HFFc6 (cell line): ENCODE results near the gene PDE5A. TPM values are rescaled to one million over a fixed set of nuclear protein-coding genes. Genes with fewer than 3 reads are reported as not detected.

ENCODE experiments used
- DNase-seq: peaks from one replicate; pipeline ENCODE4 v3.0.0-alpha.2; 2018
- H3K27ac Mint-ChIP-seq: 2 replicates; pipeline ENCODE4 v1.8.0; 2020; ENCODE audit warnings: mild to moderate bottlenecking, mixed read lengths
- H3K27me3 Mint-ChIP-seq: 2 replicates; pipeline ENCODE4 v1.8.0; 2021; ENCODE audit warnings: mild to moderate bottlenecking, moderate library complexity, mixed read lengths; ENCODE audit not compliant: insufficient read depth
- H3K36me3 Mint-ChIP-seq: 2 replicates; pipeline ENCODE4 v1.8.0; 2021; ENCODE audit warnings: low read depth, mixed read lengths
- H3K4me1 Mint-ChIP-seq: 2 replicates; pipeline ENCODE4 v1.8.0; 2020; ENCODE audit warnings: low read depth, mixed read lengths
- H3K4me3 Mint-ChIP-seq: 2 replicates; pipeline ENCODE4 v1.8.0; 2020; ENCODE audit warnings: mild to moderate bottlenecking, moderate library complexity, mixed read lengths
- H3K9me3 Mint-ChIP-seq: 2 replicates; pipeline ENCODE4 v1.8.0; 2020; ENCODE audit warnings: mild to moderate bottlenecking, mixed read lengths
- CTCF ChIP-seq: fragments of 200-600 bp; sonication (generic); IDR thresholded peaks from 2 replicates; pipeline ENCODE4 v1.5.0; 2021; ENCODE audit warnings: antibody characterized with exemption, mild to moderate bottlenecking
- total RNA-seq, 6 experiments: library from RNA; stranded (reverse); fragmentation: NEBNext Ultra II Directional; extraction: Animal tissue kit (Norgen Biotek cat#: 25700); gene quantifications; 2 replicates in 1 of 6; 3 replicates in 5 of 6; pipeline ENCODE4 v1.2.3, GENCODE V29; 2021

The PDE5A gene
- total RNA-seq, 6 experiments from 2014 or later, result 13.3 to 23.2 (median 18.6) TPM

DNA sequence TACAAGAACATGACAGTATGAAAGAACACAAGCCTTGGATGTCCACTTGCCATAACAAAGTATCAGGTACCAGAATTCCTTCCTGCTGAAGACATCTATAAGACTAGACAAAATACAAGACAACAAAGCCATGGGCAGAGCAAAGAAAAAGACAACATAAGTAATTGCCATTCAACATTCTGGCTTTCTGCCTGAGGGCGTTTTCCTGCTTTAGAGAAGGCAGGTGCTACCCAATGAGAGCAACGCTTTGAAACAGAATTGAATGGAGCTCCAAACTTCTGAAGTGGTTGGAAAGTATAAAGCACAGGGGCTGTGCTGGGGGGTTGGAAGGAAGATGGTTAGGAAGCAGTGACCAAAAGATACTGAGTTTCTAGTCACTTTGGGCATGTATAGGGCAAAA is 30.1 kb downstream of the PDE5A start:
- DNase-seq, result no peak

DNA sequence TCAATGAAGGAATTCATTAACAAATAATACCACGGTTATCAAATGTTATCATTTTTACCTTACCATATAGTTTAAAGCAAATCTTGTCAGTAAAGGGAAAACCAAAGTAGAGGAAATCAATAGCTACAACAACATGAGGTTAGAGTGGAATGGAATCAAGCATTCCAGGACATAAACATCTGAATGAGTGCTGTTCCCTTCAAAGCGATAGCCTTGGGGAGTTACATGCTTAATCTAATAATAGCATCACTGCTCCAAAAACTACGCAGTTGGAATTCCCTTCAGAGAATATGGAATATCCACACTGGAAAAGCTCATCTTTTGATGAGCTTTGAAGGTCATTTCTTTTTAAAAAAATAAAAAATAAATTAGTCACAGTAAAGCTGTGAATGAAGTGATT is 31.2 kb downstream of the PDE5A start:
- Mint-ChIP-seq H3K4me1 (no peaks in the 10 kb centered on the region), H3K27ac (no peak overlapping the region), H3K27me3 (no peaks in the 10 kb centered on the region; the same call in 1 of the 2 replicates), H3K4me3 (no peak overlapping the region), H3K9me3 (peaks cover 17% of the 10 kb centered on the region), H3K36me3 (peaks cover 13% of the 10 kb centered on the region)
- no peak for DNase-seq
- no peak for TF ChIP-seq CTCF

More for the DNA sequence above, 30.1 kb downstream of the PDE5A start:
- peaks cover 5% of the 10 kb centered on the region; the same call in 1 of the 2 replicates for H3K4me1 Mint-ChIP-seq
- H3K36me3 Mint-ChIP-seq, result peaks cover 13% of the 10 kb centered on the region
- no peak overlapping the region for H3K4me3 Mint-ChIP-seq
- peaks cover 17% of the 10 kb centered on the region for H3K9me3 Mint-ChIP-seq
- TF ChIP-seq CTCF, result no peak
- no peaks in the 10 kb centered on the region; the same call in 1 of the 2 replicates for H3K27me3 Mint-ChIP-seq
- H3K27ac Mint-ChIP-seq, result no peak overlapping the region

GRCh38 chr4:119593698-119594097 is 34.9 kb downstream of the PDE5A start:
- H3K27ac Mint-ChIP-seq, result no peak overlapping the region

DNA sequence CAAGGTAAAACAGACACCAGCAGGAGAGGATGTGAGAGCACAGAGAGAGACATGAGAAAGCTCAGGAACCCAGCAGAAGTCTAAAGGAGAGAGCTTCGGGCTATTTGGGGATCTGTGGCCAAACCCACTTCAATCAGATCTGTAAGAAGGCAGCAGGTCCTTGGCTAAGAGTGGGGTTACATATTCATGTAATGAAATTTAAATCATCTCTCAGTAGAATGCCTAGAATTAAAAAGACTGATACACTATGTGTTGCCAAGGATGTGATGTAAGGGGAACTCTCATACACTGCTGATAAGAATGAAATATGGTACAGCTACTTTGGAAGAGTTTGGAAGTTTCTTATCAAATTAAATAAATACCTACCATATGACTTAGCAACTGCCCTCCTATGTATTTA is 35.8 kb downstream of the PDE5A start:
- H3K27ac Mint-ChIP-seq, result no peak overlapping the region
- no peak overlapping the region for H3K4me3 Mint-ChIP-seq
- H3K4me1 Mint-ChIP-seq, result peaks cover 10% of the 10 kb centered on the region
- no peaks in the 10 kb centered on the region for H3K36me3 Mint-ChIP-seq
- H3K9me3 Mint-ChIP-seq, result no peaks in the 10 kb centered on the region
- no peaks in the 10 kb centered on the region; the same call in 1 of the 2 replicates for H3K27me3 Mint-ChIP-seq
- DNase-seq, result no peak
- TF ChIP-seq CTCF, result no peak

More at GRCh38 chr4:119593698-119594097, 34.9 kb downstream of the PDE5A start:
- Mint-ChIP-seq H3K9me3 (peaks cover 5% of the 10 kb centered on the region), H3K27me3 (no peaks in the 10 kb centered on the region; the same call in 1 of the 2 replicates), H3K4me1 (peaks cover 10% of the 10 kb centered on the region), H3K4me3 (no peak overlapping the region), H3K36me3 (peaks cover 6% of the 10 kb centered on the region)
- no peak for DNase-seq
- TF ChIP-seq CTCF, result no peak

DNA sequence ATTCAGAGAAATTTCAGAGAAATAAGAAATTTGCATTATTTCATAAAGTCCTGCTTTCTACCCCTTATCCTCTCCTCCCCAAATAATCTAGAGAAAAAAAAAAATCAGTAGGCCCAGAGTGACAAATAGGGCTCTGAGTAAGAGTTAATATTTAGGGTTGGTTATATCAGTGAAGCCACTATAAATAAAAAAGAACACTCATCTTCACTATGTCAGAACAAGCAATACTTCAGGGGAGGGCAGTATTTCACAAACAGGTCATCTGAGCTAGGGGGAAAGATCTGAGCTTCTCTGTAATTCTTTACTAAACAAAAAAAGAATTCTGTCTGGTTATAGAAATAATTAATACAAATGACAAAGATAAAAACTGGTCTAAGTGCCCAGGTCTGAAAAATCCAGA is 39.4 kb downstream of the PDE5A start:
- Mint-ChIP-seq H3K27ac (no peak overlapping the region), H3K4me1 (peaks cover 18% of the 10 kb centered on the region), H3K9me3 (no peaks in the 10 kb centered on the region), H3K36me3 (no peaks in the 10 kb centered on the region; the same call in 1 of the 2 replicates), H3K27me3 (no peaks in the 10 kb centered on the region), H3K4me3 (no peak overlapping the region)
- TF ChIP-seq CTCF, result no peak
- no peak for DNase-seq

DNA sequence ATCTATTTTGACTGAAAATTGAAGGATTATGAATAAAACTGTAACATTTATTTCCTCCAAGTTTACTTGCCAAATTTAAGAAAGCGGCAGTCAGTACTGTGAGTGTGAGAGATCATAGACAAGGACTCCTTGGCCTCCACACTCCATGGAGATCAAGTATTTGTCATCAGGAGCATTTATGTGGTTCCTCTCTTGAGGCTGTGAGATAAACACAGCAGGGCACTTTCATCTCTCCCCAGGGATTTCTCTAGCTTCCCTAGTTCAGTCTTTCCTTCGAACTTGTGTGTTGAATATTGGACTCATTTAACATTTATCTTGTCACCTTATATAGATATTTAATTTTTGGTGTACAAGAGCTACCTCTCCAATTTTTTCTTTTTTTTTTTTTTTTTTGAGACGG is 40.8 kb downstream of the PDE5A start:
- H3K4me1 Mint-ChIP-seq, result peaks cover 18% of the 10 kb centered on the region
- peaks cover 7% of the 10 kb centered on the region; the same call in 1 of the 2 replicates for H3K36me3 Mint-ChIP-seq
- no peaks in the 10 kb centered on the region for H3K27me3 Mint-ChIP-seq
- no peak overlapping the region for H3K27ac Mint-ChIP-seq
- no peak for TF ChIP-seq CTCF
- H3K4me3 Mint-ChIP-seq, result no peak overlapping the region
- no peak for DNase-seq
- H3K9me3 Mint-ChIP-seq, result no peaks in the 10 kb centered on the region
